ENCODE results near the gene CLN3. TPM values are rescaled to one million over a fixed set of nuclear protein-coding genes. Genes with fewer than 3 reads are reported as not detected.

Gene CLN3
- total RNA-seq, 1 donor: 19.0 TPM

GRCh38 chr16:28497861-28498599 is 6.2 kb upstream of the CLN3 start:
- TF ChIP-seq, protein P1, sequence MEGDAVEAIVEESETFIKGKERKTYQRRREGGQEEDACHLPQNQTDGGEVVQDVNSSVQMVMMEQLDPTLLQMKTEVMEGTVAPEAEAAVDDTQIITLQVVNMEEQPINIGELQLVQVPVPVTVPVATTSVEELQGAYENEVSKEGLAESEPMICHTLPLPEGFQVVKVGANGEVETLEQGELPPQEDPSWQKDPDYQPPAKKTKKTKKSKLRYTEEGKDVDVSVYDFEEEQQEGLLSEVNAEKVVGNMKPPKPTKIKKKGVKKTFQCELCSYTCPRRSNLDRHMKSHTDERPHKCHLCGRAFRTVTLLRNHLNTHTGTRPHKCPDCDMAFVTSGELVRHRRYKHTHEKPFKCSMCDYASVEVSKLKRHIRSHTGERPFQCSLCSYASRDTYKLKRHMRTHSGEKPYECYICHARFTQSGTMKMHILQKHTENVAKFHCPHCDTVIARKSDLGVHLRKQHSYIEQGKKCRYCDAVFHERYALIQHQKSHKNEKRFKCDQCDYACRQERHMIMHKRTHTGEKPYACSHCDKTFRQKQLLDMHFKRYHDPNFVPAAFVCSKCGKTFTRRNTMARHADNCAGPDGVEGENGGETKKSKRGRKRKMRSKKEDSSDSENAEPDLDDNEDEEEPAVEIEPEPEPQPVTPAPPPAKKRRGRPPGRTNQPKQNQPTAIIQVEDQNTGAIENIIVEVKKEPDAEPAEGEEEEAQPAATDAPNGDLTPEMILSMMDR (IDR thresholded peaks at IDR 0.05; ENCODE audit: insufficient read depth, low read depth, low read length): no peak
- DNase-seq (ENCODE audit: low read depth): no peak
- no peak overlapping the region for H3K4me3 ChIP-seq (ENCODE audit: low read depth, low read length)

DNA sequence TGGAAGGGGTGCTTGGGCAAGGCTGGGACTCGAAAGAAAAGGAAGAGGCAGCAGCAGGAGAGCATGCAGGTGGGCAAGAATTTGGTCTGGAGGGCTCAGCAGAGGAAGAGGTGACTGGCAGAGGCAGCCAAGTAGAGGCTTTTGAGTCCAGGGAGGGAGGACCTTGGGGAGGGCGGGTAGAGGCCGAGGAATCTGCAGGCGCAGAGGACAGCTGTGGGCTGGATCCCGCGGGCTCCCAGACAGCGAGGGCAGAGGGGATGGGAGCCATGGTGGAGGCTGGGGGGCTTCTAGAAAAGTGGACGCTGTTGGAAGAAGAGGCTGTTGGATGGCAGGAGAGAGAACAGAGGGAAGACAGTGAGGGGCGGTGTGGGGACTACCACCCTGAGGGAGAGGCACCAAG is 5.5 kb upstream of the CLN3 start:
- DNase-seq (ENCODE audit: low read depth): no peak
- TF ChIP-seq, protein P1 (IDR thresholded peaks at IDR 0.05; ENCODE audit: insufficient read depth, low read depth, low read length): no peak
- no peak overlapping the region for H3K4me3 ChIP-seq (ENCODE audit: low read depth, low read length)

- no peak overlapping the region for H3K4me3 ChIP-seq (ENCODE audit: low read depth, low read length)
- TF ChIP-seq, protein P1 (IDR thresholded peaks at IDR 0.05; ENCODE audit: insufficient read depth, low read depth, low read length): no peak
- DNase-seq (ENCODE audit: low read depth): no peak
Observed at GRCh38 chr16:28496844-28497243, 5.0 kb upstream of the CLN3 start.

DNA sequence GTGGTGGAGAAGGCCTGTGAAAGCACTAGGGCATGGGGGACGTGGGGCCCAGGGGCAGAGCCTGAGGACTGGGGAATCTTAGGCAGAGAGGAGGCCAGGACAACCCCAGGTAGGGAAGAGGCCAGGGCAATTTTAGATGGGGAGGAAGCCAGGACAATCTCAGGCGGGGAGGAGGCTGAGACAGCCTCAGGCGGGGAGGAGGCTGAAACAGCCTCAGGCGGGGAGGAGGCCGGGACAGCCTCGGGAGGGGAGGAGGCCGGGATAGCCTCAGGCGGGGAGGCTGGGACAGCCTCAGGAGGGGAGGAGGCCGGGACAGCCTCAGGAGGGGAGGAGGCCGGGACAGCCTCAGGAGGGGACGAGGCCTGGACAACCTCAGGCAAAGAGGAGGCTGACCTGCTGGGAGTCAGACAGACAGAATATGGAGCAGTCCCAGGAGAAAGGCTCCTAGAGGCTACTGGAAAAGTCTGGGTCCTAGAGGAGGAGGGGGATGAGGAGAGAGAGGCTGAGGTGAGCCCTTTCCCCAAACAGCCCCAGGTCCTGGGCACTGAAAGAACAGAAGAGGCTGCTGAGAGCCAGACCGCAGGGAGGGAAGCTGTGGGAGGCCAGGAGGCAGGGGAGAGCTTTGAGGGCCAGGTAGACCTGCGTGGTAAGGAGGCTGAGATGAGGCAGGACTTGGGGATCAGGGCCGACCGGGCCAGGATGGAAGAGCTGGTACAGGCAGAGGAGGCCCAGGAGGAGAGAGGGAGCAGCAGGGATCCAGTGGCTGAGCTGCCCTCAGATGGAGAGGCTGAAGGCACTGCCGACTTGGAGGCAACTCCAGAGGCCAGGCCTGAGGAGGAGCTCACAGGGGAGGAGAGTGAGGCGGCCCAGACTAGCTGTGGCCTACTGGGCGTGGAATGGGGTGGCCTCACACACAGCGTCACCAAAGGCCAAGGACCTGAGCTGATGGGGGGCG is 4.2 kb upstream of the CLN3 start:
- no peak overlapping the region for H3K4me3 ChIP-seq (ENCODE audit: low read depth, low read length)
- TF ChIP-seq, protein P1 (IDR thresholded peaks at IDR 0.05; ENCODE audit: insufficient read depth, low read depth, low read length): no peak
- DNase-seq (ENCODE audit: low read depth): no peak

- no peak for DNase-seq (ENCODE audit: low read depth)
- no peak overlapping the region for H3K4me3 ChIP-seq (ENCODE audit: low read depth, low read length)
- TF ChIP-seq, protein P1 (IDR thresholded peaks at IDR 0.05; ENCODE audit: insufficient read depth, low read depth, low read length): no peak
Observed at GRCh38 chr16:28495098-28495793, 3.4 kb upstream of the CLN3 start.

GRCh38 chr16:28494121-28494851 is 2.4 kb upstream of the CLN3 start, which contains the start of gene APOBR:
Gene APOBR, plus strand, starts transcription at chr16:28494643. Its CDS starts 39 bp downstream, at chr16:28494682.
- no peak within 1 kb of the TSS for H3K4me3 ChIP-seq (ENCODE audit: low read depth, low read length)
- DNase-seq (ENCODE audit: low read depth): no peak
- TF ChIP-seq, protein P1 (IDR thresholded peaks at IDR 0.05; ENCODE audit: insufficient read depth, low read depth, low read length): no peak
